NCI-H460 (cell line): ENCODE results near the gene FAM222B. TPM values are rescaled to one million over a fixed set of nuclear protein-coding genes. Genes with fewer than 3 reads are reported as not detected.
A peak's percentile ranks its signal among the peaks of the same experiment; 100 is the strongest.
"Not testable (repeated sequence)": the region's sequence is repeated elsewhere in the genome, so short reads cannot be mapped to it uniquely, and the experiment has no call there.

Source experiments
- DNase-seq: peaks from one replicate; pipeline ENCODE4 v3.0.0-alpha.2; 2016; ENCODE audit warnings: low read depth; ENCODE audit errors: extremely low read depth
- total RNA-seq: library from RNA; depleted of rRNA; stranded (reverse); fragments of >200 nt; shearing (Covaris generic); gene quantifications from 2 replicates; pipeline ENCODE4 v1.2.3, GENCODE V29; 2014

Gene FAM222B
- total RNA-seq, 1 experiment from 2014 or later = 8.1 TPM

- no peak for DNase-seq
These were observed 107.3 kb downstream of the FAM222B start for GRCh38 chr17:28735242-28735722.

GRCh38 chr17:28734712-28735241, 107.8 kb downstream of the FAM222B start:
- no peak for DNase-seq

- no peak for DNase-seq
These were observed 109.2 kb downstream of the FAM222B start for GRCh38 chr17:28733346-28733745.

- no peak for DNase-seq
These were observed 112.7 kb downstream of the FAM222B start for GRCh38 chr17:28729950-28730330.

GRCh38 chr17:28728364-28729200, 114.0 kb downstream of the FAM222B start, which contains the start of gene NEK8:
Gene NEK8, plus strand, starts transcription at chr17:28728788. Its CDS starts 26 bp downstream, at chr17:28728814.
- peak; percentile 96 for DNase-seq

GRCh38 chr17:28726627-28727491, 115.7 kb downstream of the FAM222B start:
- DNase-seq = peak; percentile 95

- peak; percentile 71 for DNase-seq
These were observed 116.4 kb downstream of the FAM222B start, which contains the start of gene TLCD1 for GRCh38 chr17:28726226-28726626. Gene TLCD1, minus strand, starts transcription at chr17:28726233. Its CDS starts 136 bp downstream, at chr17:28726097.

GRCh38 chr17:28725660-28726225, 116.8 kb downstream of the FAM222B start:
- DNase-seq = peak; percentile 55

- peak; percentile 78 for DNase-seq
These were observed 117.4 kb downstream of the FAM222B start for GRCh38 chr17:28725166-28725659.

- no peak for DNase-seq
These were observed 118.0 kb downstream of the FAM222B start for GRCh38 chr17:28724500-28725165.

- not testable (repeated sequence) for DNase-seq
These were observed 118.6 kb downstream of the FAM222B start for GRCh38 chr17:28723836-28724499.

- DNase-seq = no peak
These were observed 119.3 kb downstream of the FAM222B start for GRCh38 chr17:28723159-28723835.

- DNase-seq = no peak
These were observed 120.0 kb downstream of the FAM222B start for GRCh38 chr17:28722417-28723158.

GRCh38 chr17:28720997-28721329, 121.6 kb downstream of the FAM222B start:
- DNase-seq = not testable (repeated sequence)

- DNase-seq = no peak
These were observed 122.2 kb downstream of the FAM222B start for GRCh38 chr17:28720247-28720996.

GRCh38 chr17:28719021-28719433, 123.6 kb downstream of the FAM222B start:
- DNase-seq = no peak

GRCh38 chr17:28718333-28719020, 124.1 kb downstream of the FAM222B start:
- no peak for DNase-seq
